CD4-positive, alpha-beta memory T cell (primary cell): ENCODE measurements around the gene HRH1. TPM values are rescaled to one million over a fixed set of nuclear protein-coding genes. Genes with fewer than 3 reads are reported as not detected.

Experiments used
- CTCF ChIA-PET: fragments of 350-600 bp; sonication (Branson Sonifier 250); formaldehyde crosslinking; loops from one replicate; lab custom pipeline; 2021; ENCODE audit warnings: inconsistent platforms; ENCODE audit not compliant: partially characterized antibody; lab: Charles Lee
- POLR2A ChIA-PET: fragments of 350-600 bp; sonication (Branson Sonifier 250); formaldehyde crosslinking; loops from one replicate; lab custom pipeline; 2021; ENCODE audit not compliant: partially characterized antibody; lab: Charles Lee
- DNase-seq, 5 donors: peaks; one replicate each; pipeline versions ENCODE4 v3.0.0 to v3.0.0-alpha.2; 2020 to 2022; ENCODE audit warnings: mixed read lengths in 1 of 5
- H3K27ac ChIP-seq: one replicate; pipeline ENCODE4 v1.7.0; 2013; ENCODE audit warnings: low read depth, low read length
- H3K27me3 ChIP-seq: 2 replicates; pipeline ENCODE4 v1.7.0; 2013; ENCODE audit warnings: mild to moderate bottlenecking, low read length, moderate library complexity; ENCODE audit not compliant: insufficient read depth
- H3K36me3 ChIP-seq: 2 replicates; pipeline ENCODE4 v1.7.0; 2013; ENCODE audit warnings: mild to moderate bottlenecking, low read length, moderate library complexity; ENCODE audit not compliant: insufficient read depth
- H3K4me1 ChIP-seq: 2 replicates; pipeline ENCODE4 v1.7.0; 2013; ENCODE audit warnings: mild to moderate bottlenecking, low read length, moderate library complexity; ENCODE audit not compliant: insufficient read depth
- H3K4me3 ChIP-seq, 2 donors: one replicate each; pipeline ENCODE4 v1.7.0; 2013; ENCODE audit warnings: low read length in 2 of 2, mild to moderate bottlenecking in 1 of 2
- H3K9me3 ChIP-seq, 2 donors: one replicate each; pipeline ENCODE4 v1.7.0; 2013; ENCODE audit warnings: low read length in 2 of 2, control low read depth in 1 of 2; ENCODE audit not compliant: control insufficient read depth in 1 of 2
- H3K27ac Mint-ChIP-seq, 7 donors: one replicate each; pipeline ENCODE4 v1.8.0; 2020 to 2021; ENCODE audit warnings: mixed read lengths in 7 of 7, mild to moderate bottlenecking in 6 of 7, inconsistent platforms in 3 of 7, moderate library complexity in 3 of 7
- H3K27me3 Mint-ChIP-seq, 2 donors: one replicate each; pipeline ENCODE4 v1.8.0; 2020 to 2021; ENCODE audit warnings: mixed read lengths in 2 of 2
- H3K36me3 Mint-ChIP-seq, 2 donors: one replicate each; pipeline ENCODE4 v1.8.0; 2020 to 2021; ENCODE audit warnings: mixed read lengths in 2 of 2, inconsistent platforms in 1 of 2, mild to moderate bottlenecking in 1 of 2
- H3K4me1 Mint-ChIP-seq, 4 donors: one replicate each; pipeline ENCODE4 v1.8.0; 2020 to 2021; ENCODE audit warnings: mixed read lengths in 4 of 4, mild to moderate bottlenecking in 1 of 4
- H3K4me3 Mint-ChIP-seq, 8 donors: one replicate each; pipeline ENCODE4 v1.8.0; 2020 to 2021; ENCODE audit warnings: mixed read lengths in 8 of 8, mild to moderate bottlenecking in 7 of 8, moderate library complexity in 6 of 8, inconsistent platforms in 3 of 8
- H3K9me3 Mint-ChIP-seq, 8 donors: one replicate each; pipeline ENCODE4 v1.8.0; 2020 to 2021; ENCODE audit warnings: mixed read lengths in 8 of 8, mild to moderate bottlenecking in 5 of 8, inconsistent platforms in 3 of 8, moderate library complexity in 1 of 8
- intact Hi-C: fragments of 100-400 bp; cut with micrococcal nuclease; formaldehyde crosslinking; loops from one replicate; pipeline ENCODE4 v1.15.1; 2023
- polyA plus RNA-seq, 2 donors: library from polyadenylated mRNA; unstranded; fragments of 300-500 nt; fragmentation: Illumina TruSeq; gene quantifications; one replicate each; pipeline ENCODE4 v1.2.3, GENCODE V29; 2021
- total RNA-seq, 2 experiments: library from RNA; stranded (reverse); gene quantifications; one replicate each; pipeline ENCODE4 v1.2.3, GENCODE V29; 2021

HRH1 gene
- total and polyA plus RNA-seq, 4 experiments from 2014 or later: 0.31 to 0.81 (median 0.58) TPM; not detected in 1

GRCh38 chr3:11155341-11156025, 1.2 kb downstream of the HRH1 start:
- Histone ChIP-seq H3K4me3 (no peak overlapping the region), H3K9me3 (no peaks in the 10 kb centered on the region), H3K27ac (no peak overlapping the region), H3K4me1 (no peaks in the 10 kb centered on the region), H3K36me3 (no peaks in the 10 kb centered on the region), H3K27me3 (peaks cover 26% of the 10 kb centered on the region)
- Mint-ChIP-seq H3K4me1 (peaks cover 0 to 16% (median 1%) of the 10 kb centered on the region in 4 donors), H3K36me3 (no peaks in the 10 kb centered on the region), H3K4me3 (peak overlapping the region in 1 of 8 donors; percentile 49), H3K27me3 (peaks cover 38 to 54% of the 10 kb centered on the region in 2 donors), H3K9me3 (no peaks in the 10 kb centered on the region), H3K27ac (no peak overlapping the region)
- ChIA-PET POLR2A (no interaction called here), CTCF (no interaction called here)
- no peak for DNase-seq
- intact Hi-C loops: no loop called here

DNA sequence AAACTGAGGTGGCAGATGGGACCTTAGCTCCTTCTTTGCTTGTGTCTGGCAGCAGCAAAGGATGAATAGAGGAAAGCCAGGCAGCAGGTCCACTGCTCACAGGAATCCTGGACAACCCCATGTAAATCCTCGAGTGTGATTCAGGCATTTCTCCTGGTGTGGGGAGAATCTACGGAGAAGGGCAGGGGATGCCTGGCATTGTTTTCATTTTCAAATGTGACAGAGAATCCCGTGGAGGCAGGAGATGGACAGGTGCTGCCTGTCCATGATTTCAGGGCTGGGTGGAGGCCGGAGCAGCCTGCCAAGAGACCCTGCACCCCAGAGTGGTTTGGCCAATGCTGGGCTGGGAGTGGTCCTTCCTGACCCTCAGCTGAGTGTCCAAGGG, 1.7 kb downstream of the HRH1 start:
- Mint-ChIP-seq H3K4me3 (no peak overlapping the region), H3K27me3 (peaks cover 34 to 56% of the 10 kb centered on the region in 2 donors), H3K27ac (no peak overlapping the region), H3K36me3 (no peaks in the 10 kb centered on the region), H3K9me3 (no peaks in the 10 kb centered on the region), H3K4me1 (peaks cover 0 to 16% (median 1%) of the 10 kb centered on the region in 4 donors)
- ChIA-PET POLR2A (no interaction called here), CTCF (no interaction called here)
- no peaks in the 10 kb centered on the region for H3K4me1 ChIP-seq
- no peaks in the 10 kb centered on the region for H3K36me3 ChIP-seq
- peaks cover 26% of the 10 kb centered on the region for H3K27me3 ChIP-seq
- H3K9me3 ChIP-seq: no peaks in the 10 kb centered on the region
- no peak overlapping the region for H3K27ac ChIP-seq
- no peak overlapping the region for H3K4me3 ChIP-seq
- intact Hi-C loops: no loop called here
- DNase-seq: no peak

- Mint-ChIP-seq H3K4me1 (peaks cover 0 to 16% (median 1%) of the 10 kb centered on the region in 4 donors), H3K4me3 (no peak overlapping the region), H3K27me3 (peaks cover 26 to 59% of the 10 kb centered on the region in 2 donors), H3K36me3 (no peaks in the 10 kb centered on the region), H3K27ac (no peak overlapping the region), H3K9me3 (no peaks in the 10 kb centered on the region)
- ChIA-PET POLR2A (no interaction called here), CTCF (interaction anchor here (1.2 kb wide), 1 partner anchor 11 kb away, joined by 4 read pairs; no protein-coding TSS in a partner anchor)
- intact Hi-C loops: no loop called here
- Histone ChIP-seq H3K36me3 (no peaks in the 10 kb centered on the region), H3K27me3 (peaks cover 26% of the 10 kb centered on the region), H3K4me1 (no peaks in the 10 kb centered on the region), H3K9me3 (no peaks in the 10 kb centered on the region), H3K4me3 (no peak overlapping the region), H3K27ac (no peak overlapping the region)
- no peak for DNase-seq
Measured at GRCh38 chr3:11157421-11157820, 3.1 kb downstream of the HRH1 start.

GRCh38 chr3:11159421-11159904, 5.2 kb downstream of the HRH1 start:
- intact Hi-C loops: no loop called here
- H3K27me3 Mint-ChIP-seq: peaks cover 25 to 53% of the 10 kb centered on the region in 2 donors
- no peaks in the 10 kb centered on the region for H3K9me3 Mint-ChIP-seq
- Histone ChIP-seq H3K4me3 (no peak overlapping the region), H3K27ac (no peak overlapping the region), H3K9me3 (no peaks in the 10 kb centered on the region), H3K36me3 (no peaks in the 10 kb centered on the region), H3K27me3 (peaks cover 21% of the 10 kb centered on the region), H3K4me1 (no peaks in the 10 kb centered on the region)
- no peaks in the 10 kb centered on the region for H3K36me3 Mint-ChIP-seq
- ChIA-PET POLR2A (no interaction called here), CTCF (no interaction called here)
- peaks cover 0 to 12% (median 0%) of the 10 kb centered on the region in 4 donors for H3K4me1 Mint-ChIP-seq
- H3K27ac Mint-ChIP-seq: no peak overlapping the region
- no peak overlapping the region for H3K4me3 Mint-ChIP-seq
- no peak for DNase-seq

GRCh38 chr3:11161666-11162065, 7.4 kb downstream of the HRH1 start:
- CTCF ChIA-PET: no interaction called here
- Histone ChIP-seq H3K4me3 (no peak overlapping the region), H3K9me3 (no peaks in the 10 kb centered on the region), H3K4me1 (no peaks in the 10 kb centered on the region), H3K27ac (no peak overlapping the region), H3K27me3 (peaks cover 8% of the 10 kb centered on the region), H3K36me3 (no peaks in the 10 kb centered on the region)
- Mint-ChIP-seq H3K36me3 (no peaks in the 10 kb centered on the region), H3K27ac (no peak overlapping the region), H3K27me3 (peaks cover 7 to 35% of the 10 kb centered on the region in 2 donors), H3K4me1 (no peaks in the 10 kb centered on the region), H3K4me3 (no peak overlapping the region), H3K9me3 (no peaks in the 10 kb centered on the region)
- POLR2A ChIA-PET: no interaction called here
- DNase-seq: no peak
- intact Hi-C loops: no loop called here

DNA sequence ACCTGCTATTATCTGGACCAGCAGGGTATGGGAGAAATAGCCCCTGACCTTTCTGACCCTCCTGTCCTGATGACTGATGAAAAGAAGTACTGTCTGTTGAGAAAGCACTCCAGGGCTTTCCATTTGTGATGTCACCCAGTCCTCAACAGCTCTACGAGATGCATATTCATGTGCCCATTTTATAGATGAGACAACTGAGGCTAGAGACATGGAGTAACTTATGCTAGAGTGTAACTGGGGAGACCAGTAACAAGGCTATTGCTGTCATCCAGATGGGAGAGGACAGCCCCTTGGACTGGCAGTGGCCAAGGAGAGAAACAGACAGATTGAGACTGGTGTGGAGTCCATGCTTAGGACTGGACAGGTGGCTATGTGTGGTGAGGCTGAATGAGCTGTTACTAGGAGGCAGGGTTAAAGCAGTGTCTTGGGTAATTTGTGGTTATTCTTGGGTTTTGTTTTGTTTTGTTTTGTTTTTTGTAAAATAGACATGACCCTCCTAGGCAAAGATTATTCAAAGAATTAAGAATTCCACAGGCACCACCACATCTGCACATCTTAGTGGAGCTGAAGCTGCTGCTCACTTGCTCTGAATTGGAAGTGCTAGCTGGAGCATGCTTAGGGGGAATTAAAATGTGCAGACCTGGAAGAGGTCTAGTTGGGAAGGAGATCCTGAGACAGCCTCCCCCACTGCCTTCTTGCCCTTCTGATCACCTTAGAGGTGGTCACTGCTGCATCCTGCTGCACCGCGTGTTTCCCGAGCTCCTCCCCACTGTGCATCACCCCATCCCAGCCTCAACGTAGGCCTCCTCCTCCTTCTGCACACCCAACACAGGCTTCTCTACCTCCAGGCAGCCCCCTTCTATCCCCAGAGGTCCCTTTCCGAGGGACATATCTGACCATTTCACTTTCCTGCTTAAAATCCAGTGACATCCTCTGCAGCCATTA, 8.4 kb downstream of the HRH1 start:
- ChIA-PET POLR2A (no interaction called here), CTCF (no interaction called here)
- no peaks in the 10 kb centered on the region for H3K9me3 ChIP-seq
- H3K27ac ChIP-seq: no peak overlapping the region
- H3K4me3 ChIP-seq: no peak overlapping the region
- Mint-ChIP-seq H3K36me3 (no peaks in the 10 kb centered on the region), H3K9me3 (no peaks in the 10 kb centered on the region), H3K27me3 (peaks cover 3 to 25% of the 10 kb centered on the region in 2 donors), H3K4me3 (no peak overlapping the region), H3K4me1 (no peaks in the 10 kb centered on the region), H3K27ac (no peak overlapping the region)
- peaks cover 5% of the 10 kb centered on the region for H3K27me3 ChIP-seq
- no peaks in the 10 kb centered on the region for H3K36me3 ChIP-seq
- intact Hi-C loops: no loop called here
- no peak for DNase-seq
- no peaks in the 10 kb centered on the region for H3K4me1 ChIP-seq

DNA sequence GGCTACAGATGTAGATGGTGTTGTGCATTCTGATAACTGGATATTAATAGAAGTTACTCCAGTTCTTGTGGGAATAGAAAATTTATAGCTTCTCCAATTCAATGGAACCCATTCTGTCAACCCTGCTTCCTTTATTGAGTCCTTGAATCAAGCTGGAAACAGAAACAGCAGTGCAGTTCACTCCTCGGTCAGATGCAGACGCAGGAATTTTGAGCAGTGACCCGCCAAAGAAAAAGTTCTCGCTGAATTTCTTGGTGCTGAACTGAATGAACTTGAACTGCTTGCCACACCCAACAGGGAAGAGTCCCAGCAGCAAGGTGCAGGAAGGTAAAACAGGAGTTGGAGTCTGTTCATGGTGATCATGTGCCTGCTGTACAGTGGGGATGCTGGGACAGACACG, 10.3 kb downstream of the HRH1 start:
- no peaks in the 10 kb centered on the region for H3K9me3 Mint-ChIP-seq
- POLR2A ChIA-PET: no interaction called here
- Histone ChIP-seq H3K9me3 (no peaks in the 10 kb centered on the region), H3K4me1 (no peaks in the 10 kb centered on the region), H3K36me3 (no peaks in the 10 kb centered on the region), H3K4me3 (no peak overlapping the region), H3K27ac (no peak overlapping the region), H3K27me3 (peaks cover 3% of the 10 kb centered on the region)
- H3K4me1 Mint-ChIP-seq: no peaks in the 10 kb centered on the region
- no peak overlapping the region for H3K4me3 Mint-ChIP-seq
- H3K27ac Mint-ChIP-seq: no peak overlapping the region
- DNase-seq: no peak
- CTCF ChIA-PET: no interaction called here
- intact Hi-C loops: no loop called here
- H3K36me3 Mint-ChIP-seq: no peaks in the 10 kb centered on the region
- H3K27me3 Mint-ChIP-seq: peaks cover 2 to 20% of the 10 kb centered on the region in 2 donors
